ENCODE measurements around the gene MIPOL1. TPM values are rescaled to one million over a fixed set of nuclear protein-coding genes. Genes with fewer than 3 reads are reported as not detected.
"Not testable (repeated sequence)": the region's sequence is repeated elsewhere in the genome, so short reads cannot be mapped to it uniquely, and the experiment has no call there.

The MIPOL1 gene
- total RNA-seq, 1 donor from 2014 or later: 11.1 TPM

GRCh38 chr14:37311252-37311651, 113.5 kb downstream of the MIPOL1 start:
- FAIRE-seq (no peak), DNase-seq (ENCODE audit: low read depth) (no peak)
- H3K4me3 ChIP-seq (ENCODE audit: low read depth, low read length): no peak overlapping the region
- H3K27me3 ChIP-seq (ENCODE audit: control insufficient read depth, insufficient read depth, low read length): no peaks in the 10 kb centered on the region
- H3K36me3 ChIP-seq (ENCODE audit: control insufficient read depth, insufficient read depth, low read length): no peaks in the 10 kb centered on the region
- TF ChIP-seq, protein P1, sequence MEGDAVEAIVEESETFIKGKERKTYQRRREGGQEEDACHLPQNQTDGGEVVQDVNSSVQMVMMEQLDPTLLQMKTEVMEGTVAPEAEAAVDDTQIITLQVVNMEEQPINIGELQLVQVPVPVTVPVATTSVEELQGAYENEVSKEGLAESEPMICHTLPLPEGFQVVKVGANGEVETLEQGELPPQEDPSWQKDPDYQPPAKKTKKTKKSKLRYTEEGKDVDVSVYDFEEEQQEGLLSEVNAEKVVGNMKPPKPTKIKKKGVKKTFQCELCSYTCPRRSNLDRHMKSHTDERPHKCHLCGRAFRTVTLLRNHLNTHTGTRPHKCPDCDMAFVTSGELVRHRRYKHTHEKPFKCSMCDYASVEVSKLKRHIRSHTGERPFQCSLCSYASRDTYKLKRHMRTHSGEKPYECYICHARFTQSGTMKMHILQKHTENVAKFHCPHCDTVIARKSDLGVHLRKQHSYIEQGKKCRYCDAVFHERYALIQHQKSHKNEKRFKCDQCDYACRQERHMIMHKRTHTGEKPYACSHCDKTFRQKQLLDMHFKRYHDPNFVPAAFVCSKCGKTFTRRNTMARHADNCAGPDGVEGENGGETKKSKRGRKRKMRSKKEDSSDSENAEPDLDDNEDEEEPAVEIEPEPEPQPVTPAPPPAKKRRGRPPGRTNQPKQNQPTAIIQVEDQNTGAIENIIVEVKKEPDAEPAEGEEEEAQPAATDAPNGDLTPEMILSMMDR (IDR thresholded peaks at IDR 0.05; ENCODE audit: insufficient read depth, low read length, severe bottlenecking): no peak

DNA sequence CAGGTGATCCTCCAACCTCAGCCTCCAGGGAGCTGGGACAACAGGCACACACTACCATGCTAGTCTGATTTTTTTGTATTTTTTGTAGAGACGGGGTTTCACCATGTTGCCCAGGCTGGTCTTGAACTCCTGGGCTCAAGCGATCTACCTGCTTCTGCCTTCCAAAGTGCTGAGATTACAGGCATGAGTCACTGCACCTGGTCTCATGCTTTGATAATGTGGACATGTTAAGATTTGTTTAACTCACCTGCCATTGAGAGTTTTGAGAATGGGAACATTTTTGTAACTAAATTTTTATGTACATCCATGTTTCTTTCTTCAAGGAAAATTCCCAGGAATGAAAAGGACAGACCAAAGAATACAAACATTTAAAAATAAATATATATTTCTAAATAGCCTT, 121.2 kb downstream of the MIPOL1 start:
- TF ChIP-seq, protein P1 (IDR thresholded peaks at IDR 0.05; ENCODE audit: insufficient read depth, low read length, severe bottlenecking): no peak
- FAIRE-seq: no peak
- Histone ChIP-seq H3K36me3 (ENCODE audit: control insufficient read depth, insufficient read depth, low read length) (no peaks in the 10 kb centered on the region), H3K4me3 (ENCODE audit: low read depth, low read length) (no peak overlapping the region), H3K27me3 (ENCODE audit: control insufficient read depth, insufficient read depth, low read length) (no peaks in the 10 kb centered on the region)
- peak; percentile 65 for DNase-seq (ENCODE audit: low read depth)

GRCh38 chr14:37320106-37320505, 122.4 kb downstream of the MIPOL1 start:
- Histone ChIP-seq H3K36me3 (ENCODE audit: control insufficient read depth, insufficient read depth, low read length) (no peaks in the 10 kb centered on the region), H3K27me3 (ENCODE audit: control insufficient read depth, insufficient read depth, low read length) (no peaks in the 10 kb centered on the region), H3K4me3 (ENCODE audit: low read depth, low read length) (no peak overlapping the region)
- DNase-seq (ENCODE audit: low read depth): peak; percentile 40
- TF ChIP-seq, protein P1 (IDR thresholded peaks at IDR 0.05; ENCODE audit: insufficient read depth, low read length, severe bottlenecking): no peak
- no peak for FAIRE-seq

GRCh38 chr14:37325332-37325731, 127.6 kb downstream of the MIPOL1 start:
- DNase-seq (ENCODE audit: low read depth) (no peak), FAIRE-seq (no peak)
- TF ChIP-seq, protein P1 (IDR thresholded peaks at IDR 0.05; ENCODE audit: insufficient read depth, low read length, severe bottlenecking): no peak
- Histone ChIP-seq H3K27me3 (ENCODE audit: control insufficient read depth, insufficient read depth, low read length) (no peaks in the 10 kb centered on the region), H3K4me3 (ENCODE audit: low read depth, low read length) (no peak overlapping the region), H3K36me3 (ENCODE audit: control insufficient read depth, insufficient read depth, low read length) (no peaks in the 10 kb centered on the region)

GRCh38 chr14:37326434-37326833, 128.7 kb downstream of the MIPOL1 start:
- FAIRE-seq: no peak
- H3K36me3 ChIP-seq (ENCODE audit: control insufficient read depth, insufficient read depth, low read length): no peaks in the 10 kb centered on the region
- no peak for DNase-seq (ENCODE audit: low read depth)
- H3K4me3 ChIP-seq (ENCODE audit: low read depth, low read length): no peak overlapping the region
- TF ChIP-seq, protein P1 (IDR thresholded peaks at IDR 0.05; ENCODE audit: insufficient read depth, low read length, severe bottlenecking): no peak
- no peaks in the 10 kb centered on the region for H3K27me3 ChIP-seq (ENCODE audit: control insufficient read depth, insufficient read depth, low read length)

- not testable (repeated sequence) for FAIRE-seq; H3K27me3 ChIP-seq (ENCODE audit: control insufficient read depth, insufficient read depth, low read length); H3K36me3 ChIP-seq (ENCODE audit: control insufficient read depth, insufficient read depth, low read length); DNase-seq (ENCODE audit: low read depth); H3K4me3 ChIP-seq (ENCODE audit: low read depth, low read length)
Measured at GRCh38 chr14:37327933-37328332, 130.2 kb downstream of the MIPOL1 start.
